Neuronal stem cell (in vitro differentiated cells): ENCODE data around the gene CTTNBP2NL.
"Not testable (repeated sequence)": the region's sequence is repeated elsewhere in the genome, so short reads cannot be mapped to it uniquely, and the experiment has no call there.

Source experiments
- DNase-seq: peaks from one replicate; pipeline ENCODE4 v3.0.0-alpha.2; 2013; ENCODE audit warnings: low spot score
- H2AFZ ChIP-seq: one replicate; pipeline ENCODE4 v1.6.1; 2013; ENCODE audit warnings: mild to moderate bottlenecking, low read length, inconsistent platforms
- H2AK5ac ChIP-seq: 2 replicates; pipeline ENCODE4 v1.6.1; 2013; ENCODE audit warnings: low read depth, mild to moderate bottlenecking, inconsistent platforms, low read length, moderate library complexity, mixed read lengths
- H2BK120ac ChIP-seq: 2 replicates; pipeline ENCODE4 v1.6.1; 2013; ENCODE audit warnings: low read depth, mild to moderate bottlenecking, inconsistent platforms, low read length, moderate library complexity, mixed read lengths
- H2BK12ac ChIP-seq: one replicate; pipeline ENCODE4 v1.6.1; 2013; ENCODE audit warnings: low read length, inconsistent platforms
- H2BK15ac ChIP-seq: 2 replicates; pipeline ENCODE4 v1.6.1; 2013; ENCODE audit warnings: mild to moderate bottlenecking, low read length, inconsistent platforms, mixed read lengths
- H2BK5ac ChIP-seq: one replicate; pipeline ENCODE4 v1.6.1; 2013; ENCODE audit warnings: inconsistent platforms, mild to moderate bottlenecking, low read length, moderate library complexity
- H3K14ac ChIP-seq: one replicate; pipeline ENCODE4 v1.6.1; 2013; ENCODE audit warnings: low read length, inconsistent platforms
- H3K18ac ChIP-seq: 2 replicates; pipeline ENCODE4 v1.6.1; 2013; ENCODE audit warnings: low read length, inconsistent platforms
- H3K23ac ChIP-seq: 2 replicates; pipeline ENCODE4 v1.6.1; 2013; ENCODE audit warnings: low read depth, mild to moderate bottlenecking, mixed read lengths, low read length, inconsistent platforms; ENCODE audit not compliant: poor library complexity
- H3K27ac ChIP-seq: replicated peaks from 3 replicates; pipeline ENCODE4 v1.5.1; 2013; ENCODE audit warnings: low read length, inconsistent platforms
- H3K27me3 ChIP-seq, 3 experiments: 2 replicates each; pipeline ENCODE4 v1.6.1; 2013; ENCODE audit warnings: low read length in 3 of 3, mild to moderate bottlenecking in 2 of 3, inconsistent platforms in 1 of 3, low read depth in 1 of 3, mixed read lengths in 1 of 3, moderate library complexity in 1 of 3; ENCODE audit not compliant: control insufficient read depth in 3 of 3, insufficient read depth in 3 of 3
- H3K36me3 ChIP-seq, 2 donors: replicated peaks in 1 of 2; 2 replicates each; pipeline ENCODE4 v1.6.1; 2013; ENCODE audit warnings: low read length in 2 of 2; ENCODE audit not compliant: control insufficient read depth in 2 of 2, insufficient read depth in 2 of 2
- H3K4ac ChIP-seq: 2 replicates; pipeline ENCODE4 v1.6.1; 2013; ENCODE audit warnings: inconsistent platforms, mild to moderate bottlenecking, low read length, moderate library complexity
- H3K4me1 ChIP-seq, 2 donors: 1 replicate in 1 of 2; 2 replicates in 1 of 2; pipeline ENCODE4 v1.6.1; 2013; ENCODE audit warnings: low read length in 2 of 2, low read depth in 1 of 2; ENCODE audit not compliant: control insufficient read depth in 2 of 2, insufficient read depth in 1 of 2
- H3K4me2 ChIP-seq: one replicate; pipeline ENCODE4 v1.6.1; 2013; ENCODE audit warnings: mild to moderate bottlenecking, low read length, inconsistent platforms; ENCODE audit not compliant: insufficient read depth, poor library complexity, severe bottlenecking
- H3K4me3 ChIP-seq, 2 donors: 2 replicates each; pipeline ENCODE4 v1.5.1; 2013; ENCODE audit warnings: low read length in 2 of 2, mild to moderate bottlenecking in 2 of 2, inconsistent platforms in 1 of 2, moderate library complexity in 1 of 2
- H3K79me1 ChIP-seq: one replicate; pipeline ENCODE4 v1.6.1; 2013; ENCODE audit warnings: low read depth, mild to moderate bottlenecking, inconsistent platforms, low read length, moderate library complexity
- H3K9ac ChIP-seq: one replicate; pipeline ENCODE4 v1.6.1; 2013; ENCODE audit warnings: mild to moderate bottlenecking, low read depth, low read length, inconsistent platforms; ENCODE audit not compliant: poor library complexity
- H3K9me3 ChIP-seq, 2 donors: replicated peaks in 1 of 2; 2 replicates each; pipeline versions ENCODE3 to v1.6.1; 2013; ENCODE audit warnings: low read length in 2 of 2, mild to moderate bottlenecking in 2 of 2, inconsistent platforms in 1 of 2, low read depth in 1 of 2, mixed read lengths in 1 of 2, moderate library complexity in 1 of 2; ENCODE audit not compliant: control insufficient read depth in 2 of 2, insufficient read depth in 1 of 2
- H4K8ac ChIP-seq: one replicate; pipeline ENCODE4 v1.6.1; 2013; ENCODE audit warnings: low read depth, mild to moderate bottlenecking, inconsistent platforms, low read length, moderate library complexity
- H4K91ac ChIP-seq: one replicate; pipeline ENCODE4 v1.6.1; 2013; ENCODE audit warnings: low read length, low read depth, mild to moderate bottlenecking, inconsistent platforms; ENCODE audit not compliant: poor library complexity
- WGBS, 2 donors: extraction: QIAGEN DNeasy Blood & Tissue Kit; methylation state at CpG; one replicate each; pipeline ENCODE4 v1.1.7; 2013; ENCODE audit warnings: missing lambda C conversion rate in 2 of 2, mixed read lengths in 1 of 2; ENCODE audit not compliant: insufficient read length in 2 of 2, insufficient replicate concordance in 1 of 2; ENCODE audit errors: extremely low coverage in 2 of 2; 5-methylcytosine and 5-hydroxymethylcytosine counted together

Gene CTTNBP2NL

DNA sequence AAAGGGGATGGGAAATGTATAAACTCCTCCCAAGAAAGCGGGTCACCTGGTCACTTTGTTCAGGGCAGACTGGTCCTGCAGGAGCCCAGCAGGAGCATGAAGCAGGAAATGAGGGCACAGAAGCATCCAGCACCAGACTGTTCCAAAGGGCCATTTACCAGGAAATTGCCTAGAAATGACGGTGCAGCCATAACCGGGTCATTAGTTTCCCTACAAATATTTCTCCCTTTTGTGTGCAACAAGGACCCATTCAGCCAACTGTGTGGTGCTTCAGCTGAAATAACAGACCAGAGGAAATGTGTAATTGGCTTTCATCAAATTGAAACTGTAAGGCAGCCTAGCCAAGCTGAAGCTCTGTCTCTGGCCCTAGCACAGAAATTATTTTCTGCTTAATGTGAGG, 7.6 kb upstream of the CTTNBP2NL start:
- no peak overlapping the region for H2BK12ac ChIP-seq
- H3K4me3 ChIP-seq = no peak overlapping the region
- no CpG with 5 or more reads among the region's 3 CpGs for WGBS, 2 donors
- no peak overlapping the region for H2BK120ac ChIP-seq
- no peak overlapping the region for H3K14ac ChIP-seq
- H3K79me1 ChIP-seq = no peaks in the 10 kb centered on the region
- no peak overlapping the region for H4K8ac ChIP-seq
- no peak overlapping the region for H3K23ac ChIP-seq
- no peak overlapping the region for H2BK5ac ChIP-seq
- H3K4me1 ChIP-seq = peaks cover 1 to 2% of the 10 kb centered on the region in 2 donors
- H3K9ac ChIP-seq = no peak overlapping the region
- H3K18ac ChIP-seq = no peak overlapping the region
- H4K91ac ChIP-seq = no peak overlapping the region
- no peak overlapping the region for H3K4me2 ChIP-seq
- peak overlapping the region; percentile 32 for H2AFZ ChIP-seq
- no peaks in the 10 kb centered on the region for H3K27me3 ChIP-seq
- H3K27ac ChIP-seq = no peak overlapping the region
- H2BK15ac ChIP-seq = no peak overlapping the region
- H3K4ac ChIP-seq = no peak overlapping the region
- H2AK5ac ChIP-seq = no peak overlapping the region
- no peaks in the 10 kb centered on the region for H3K36me3 ChIP-seq
- no peak for DNase-seq
- no peaks in the 10 kb centered on the region for H3K9me3 ChIP-seq

DNA sequence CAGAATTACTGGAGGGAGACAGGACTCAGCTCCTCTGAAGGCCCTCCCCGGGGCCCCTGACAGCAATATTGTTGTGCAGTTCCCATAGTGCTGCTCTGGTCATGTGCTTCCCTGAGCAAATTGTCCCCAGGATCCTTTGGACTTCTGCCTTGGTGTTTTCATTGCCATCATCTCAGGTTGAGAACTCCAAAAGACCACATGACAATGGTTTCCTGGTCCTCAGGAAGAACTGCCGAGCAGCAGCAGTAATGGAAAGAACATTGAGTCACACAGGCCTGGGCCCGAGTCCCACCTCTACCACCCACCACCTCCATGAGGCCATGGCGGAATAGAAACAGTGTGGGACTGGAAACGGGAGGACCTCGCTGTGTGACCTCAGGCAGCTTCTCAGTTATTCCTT, 6.3 kb upstream of the CTTNBP2NL start:
- H3K4ac ChIP-seq = peak overlapping the region; percentile 10
- WGBS, 2 donors = no CpG with 5 or more reads among the region's 6 CpGs
- H3K4me1 ChIP-seq = peaks cover 2 to 9% of the 10 kb centered on the region in 2 donors
- peak overlapping the region; percentile 72 for H3K9ac ChIP-seq
- no peak for DNase-seq
- H2BK120ac ChIP-seq = no peak overlapping the region
- H3K9me3 ChIP-seq = no peaks in the 10 kb centered on the region
- no peaks in the 10 kb centered on the region for H3K27me3 ChIP-seq
- peak overlapping the region; percentile 73 for H2BK15ac ChIP-seq
- H3K23ac ChIP-seq = no peak overlapping the region
- H4K8ac ChIP-seq = no peak overlapping the region
- H3K4me2 ChIP-seq = no peak overlapping the region
- H2AFZ ChIP-seq = no peak overlapping the region
- H3K18ac ChIP-seq = no peak overlapping the region
- peak overlapping the region; percentile 43 for H2AK5ac ChIP-seq
- no peak overlapping the region for H3K4me3 ChIP-seq
- H3K36me3 ChIP-seq = no peaks in the 10 kb centered on the region
- no peak overlapping the region for H3K27ac ChIP-seq
- no peak overlapping the region for H3K14ac ChIP-seq
- no peaks in the 10 kb centered on the region for H3K79me1 ChIP-seq
- no peak overlapping the region for H2BK5ac ChIP-seq
- H2BK12ac ChIP-seq = no peak overlapping the region
- no peak overlapping the region for H4K91ac ChIP-seq

DNA sequence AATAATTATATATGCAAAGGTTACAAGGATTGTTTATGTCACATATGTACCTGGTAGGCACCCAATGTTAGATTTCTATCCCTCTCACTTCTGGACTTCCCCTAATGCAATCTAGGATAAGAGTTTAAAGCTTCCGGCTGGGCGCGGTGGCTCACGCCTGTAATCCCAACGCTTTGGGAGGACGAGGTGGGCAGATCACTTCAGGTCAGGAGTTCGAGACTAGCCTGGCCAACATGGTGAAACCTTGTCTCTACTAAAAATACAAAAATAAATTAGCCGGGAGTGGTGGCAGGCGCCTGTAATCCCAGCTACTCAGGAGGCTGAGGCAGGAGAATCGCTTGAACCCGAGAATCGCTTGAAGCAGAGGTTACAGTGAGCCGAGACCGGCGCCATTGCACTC, 5.7 kb upstream of the CTTNBP2NL start:
- not testable (repeated sequence) for H3K18ac ChIP-seq, H3K4me3 ChIP-seq, H3K36me3 ChIP-seq, H2BK15ac ChIP-seq, H4K8ac ChIP-seq, H3K4me2 ChIP-seq, H3K23ac ChIP-seq, H3K14ac ChIP-seq, H2BK12ac ChIP-seq, DNase-seq, H4K91ac ChIP-seq, H2BK120ac ChIP-seq, H3K27ac ChIP-seq, H2AK5ac ChIP-seq, H3K79me1 ChIP-seq, H3K9ac ChIP-seq, H3K27me3 ChIP-seq, H3K9me3 ChIP-seq, H2BK5ac ChIP-seq, H3K4ac ChIP-seq
- peaks cover 5 to 15% of the 10 kb centered on the region in 2 donors for H3K4me1 ChIP-seq
- H2AFZ ChIP-seq = peak overlapping the region; percentile 97
- WGBS, 2 donors = no CpG with 5 or more reads among the region's 15 CpGs

DNA sequence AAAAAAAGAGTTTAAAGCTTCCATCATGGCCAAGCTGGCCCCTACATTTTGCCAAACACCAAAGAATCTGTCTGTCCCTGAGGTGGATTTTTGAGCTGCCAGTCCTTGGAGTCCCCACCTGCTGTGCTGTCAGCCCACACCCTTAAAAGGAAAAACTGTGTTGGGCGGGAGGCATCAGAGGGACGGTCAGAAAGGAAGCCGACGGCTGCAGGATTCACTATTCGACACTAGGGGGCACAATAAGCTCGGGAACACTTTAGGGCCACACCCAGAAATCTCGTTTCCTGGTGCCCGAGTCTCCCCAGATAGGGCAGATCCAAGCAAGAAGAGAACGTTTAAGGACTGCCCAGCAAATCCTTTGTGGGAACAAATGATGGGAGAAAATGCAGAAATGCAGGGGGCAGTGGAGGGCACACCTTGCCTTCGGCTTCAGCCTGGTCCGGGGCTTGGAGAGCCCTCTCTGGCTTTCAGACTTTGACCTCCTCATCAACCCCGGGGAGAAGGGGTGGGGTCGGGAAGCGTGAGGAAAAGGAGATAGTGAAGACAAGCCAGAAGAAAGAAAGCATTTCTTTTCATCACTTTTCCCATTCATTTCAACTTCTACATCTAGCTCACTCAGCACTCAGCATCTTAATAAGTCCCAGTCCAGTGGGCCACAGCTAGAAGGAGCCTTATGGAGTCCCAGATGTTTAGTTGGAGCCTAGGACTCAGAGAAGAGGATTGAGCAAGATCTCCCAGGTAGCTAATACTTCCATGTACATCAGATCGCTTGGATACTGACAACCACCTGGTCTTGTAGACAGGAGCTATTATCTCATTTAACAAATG, 5.0 kb upstream of the CTTNBP2NL start:
- no peak overlapping the region for H2BK12ac ChIP-seq
- no peak overlapping the region for H2BK120ac ChIP-seq
- no peak overlapping the region for H3K23ac ChIP-seq
- WGBS, 2 donors = no CpG with 5 or more reads among the region's 15 CpGs
- H3K4ac ChIP-seq = no peak overlapping the region
- no peak overlapping the region for H3K27ac ChIP-seq
- H3K36me3 ChIP-seq = no peaks in the 10 kb centered on the region
- H3K4me2 ChIP-seq = peak overlapping the region; percentile 52
- peaks cover 7 to 17% of the 10 kb centered on the region in 2 donors for H3K4me1 ChIP-seq
- no peak overlapping the region for H4K8ac ChIP-seq
- H3K18ac ChIP-seq = no peak overlapping the region
- no peaks in the 10 kb centered on the region for H3K79me1 ChIP-seq
- H4K91ac ChIP-seq = no peak overlapping the region
- DNase-seq = peak; percentile 94
- H3K9me3 ChIP-seq = no peaks in the 10 kb centered on the region
- peak overlapping the region; percentile 97 for H2AFZ ChIP-seq
- no peak overlapping the region for H3K9ac ChIP-seq
- H3K14ac ChIP-seq = no peak overlapping the region
- H2BK5ac ChIP-seq = no peak overlapping the region
- H3K27me3 ChIP-seq = no peaks in the 10 kb centered on the region
- H2BK15ac ChIP-seq = no peak overlapping the region
- H2AK5ac ChIP-seq = no peak overlapping the region
- peak overlapping the region in 1 of 2 donors; percentile 38 for H3K4me3 ChIP-seq
